CD1c-positive myeloid dendritic cell (primary cell): ENCODE results near the gene CLIC4.
"Not testable (repeated sequence)": the region's sequence is repeated elsewhere in the genome, so short reads cannot be mapped to it uniquely, and the experiment has no call there.

Source experiments
- DNase-seq: peaks from one replicate; pipeline ENCODE4 v3.0.0-alpha.2; 2016; ENCODE audit errors: extremely low spot score

CLIC4 gene

DNA sequence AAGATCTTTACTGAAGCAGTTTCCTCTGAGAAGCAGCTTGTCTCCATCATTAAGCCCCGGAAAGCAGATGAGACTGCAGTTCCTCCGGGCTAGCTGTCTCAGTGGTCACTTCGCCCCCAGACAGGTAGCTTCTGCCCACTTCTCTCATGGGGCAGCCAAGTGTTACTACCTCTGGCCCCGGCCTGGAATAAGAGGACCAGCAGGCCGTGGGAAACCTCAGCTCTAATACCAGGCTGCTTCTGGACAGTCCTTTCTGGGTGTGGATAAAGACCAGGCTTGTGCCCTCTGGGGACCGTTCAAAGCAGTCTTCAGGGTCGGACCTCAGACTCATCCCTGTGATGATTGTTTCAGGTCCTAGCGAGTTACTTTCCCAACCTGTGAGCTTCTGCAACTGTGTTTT lies 130.0 kb downstream of the CLIC4 start:
- no peak for DNase-seq

DNA sequence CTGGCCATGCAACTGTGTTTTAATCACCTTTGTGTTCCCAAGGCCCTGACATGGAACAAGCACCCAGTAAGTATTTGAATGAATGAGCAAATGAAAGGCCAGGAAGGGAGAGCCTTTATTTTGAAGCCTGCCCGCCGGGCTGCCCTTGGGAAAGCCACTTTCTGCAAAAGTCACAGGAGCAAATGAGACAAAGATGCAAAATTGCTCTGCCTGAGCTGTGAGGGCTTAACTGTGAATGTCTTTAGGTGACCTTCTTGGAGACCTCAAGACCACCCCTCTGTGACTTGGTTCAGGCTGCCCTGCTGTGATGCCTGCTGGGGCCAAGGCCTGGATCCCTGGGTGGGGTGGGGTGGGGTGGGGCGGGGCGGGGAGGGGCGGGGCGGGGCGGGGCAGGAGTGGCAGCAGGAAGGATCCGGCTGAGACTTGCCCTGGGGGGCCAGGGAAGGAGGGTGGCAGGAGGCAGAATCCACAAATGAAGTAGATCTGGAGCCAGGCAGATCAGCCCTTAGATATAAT lies 130.8 kb downstream of the CLIC4 start:
- DNase-seq = no peak

DNA sequence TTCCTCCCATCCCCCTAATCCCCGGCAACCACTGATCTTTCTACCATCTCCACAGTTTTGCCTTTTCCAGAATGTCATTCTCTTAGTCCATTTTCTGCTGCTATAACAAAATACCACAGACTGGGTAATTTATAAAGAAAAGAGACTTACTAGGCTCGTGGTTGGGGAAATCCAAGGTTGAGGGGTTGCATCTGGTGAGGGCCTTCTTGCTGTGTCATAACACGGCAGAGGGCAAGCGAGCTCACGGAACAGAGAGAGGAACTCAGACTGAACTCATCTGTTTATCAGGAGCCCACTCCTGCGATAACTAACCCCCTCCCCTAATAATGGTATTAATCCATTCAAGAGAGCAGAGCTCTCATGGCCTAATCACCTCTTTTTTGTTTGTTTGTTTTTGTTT lies 132.8 kb downstream of the CLIC4 start:
- no peak for DNase-seq

DNA sequence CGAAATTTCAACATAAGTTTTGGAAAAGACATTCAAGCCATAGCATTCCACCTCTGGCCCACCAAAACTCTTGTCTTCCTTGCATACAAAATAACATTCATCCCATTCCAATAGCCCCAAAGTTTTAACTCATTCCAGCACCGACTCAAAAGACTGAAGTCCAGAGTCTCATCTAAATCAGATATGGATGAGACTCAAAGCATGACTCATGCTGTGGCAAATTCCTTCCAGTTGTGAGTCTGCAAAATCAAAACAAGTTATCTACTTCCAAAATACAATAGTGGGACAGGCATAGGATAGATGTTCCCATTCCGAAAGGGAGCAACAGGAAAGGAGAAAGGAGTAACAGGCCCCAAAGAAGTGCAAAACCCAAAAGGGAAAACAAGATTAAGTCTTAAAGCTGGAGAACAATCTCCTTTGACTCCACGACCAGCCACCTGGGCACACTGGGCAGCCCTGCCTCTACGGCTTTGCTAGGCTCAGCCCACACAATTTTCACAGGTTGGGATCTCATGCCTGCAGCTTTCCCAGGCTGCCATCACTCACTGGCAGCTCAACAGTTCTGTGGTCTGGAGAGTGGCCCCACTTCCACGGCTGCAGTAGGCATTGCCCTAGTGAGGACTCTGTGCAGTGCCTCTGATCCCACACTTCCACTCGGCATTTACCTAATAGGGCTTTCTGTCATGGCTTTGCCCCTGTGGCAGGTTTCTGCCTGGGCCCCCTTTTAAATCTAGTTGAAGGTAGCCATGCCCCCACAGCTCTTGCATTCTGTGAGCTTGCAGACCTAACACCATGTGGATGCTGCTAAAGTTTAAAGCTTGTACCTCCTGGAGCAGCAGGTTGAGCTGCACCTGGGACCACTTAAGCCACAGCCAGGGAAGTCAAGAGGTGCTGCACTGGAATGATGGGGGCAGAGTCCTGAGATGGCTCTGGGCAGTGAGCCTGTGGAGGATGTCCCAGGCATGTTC lies 133.8 kb downstream of the CLIC4 start:
- no peak for DNase-seq

DNA sequence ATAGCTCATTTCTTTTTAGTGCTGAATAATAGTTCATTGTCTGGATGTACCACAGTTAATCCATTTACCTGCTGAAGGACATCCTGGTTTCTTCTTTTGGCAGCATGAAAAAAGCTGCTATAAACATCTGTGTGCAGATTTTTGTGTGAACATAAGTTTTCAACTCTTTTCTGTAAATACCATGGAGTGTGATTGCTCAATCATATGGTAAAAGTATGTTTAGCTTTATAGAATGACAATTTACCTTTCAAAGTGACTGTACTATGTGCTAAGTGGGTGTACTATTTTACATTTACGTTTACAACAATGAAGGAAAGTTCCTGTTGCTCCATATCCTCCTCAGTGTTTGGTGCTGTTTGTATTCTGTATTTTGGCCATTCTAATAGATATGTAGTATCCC lies 135.8 kb downstream of the CLIC4 start:
- DNase-seq = no peak

DNA sequence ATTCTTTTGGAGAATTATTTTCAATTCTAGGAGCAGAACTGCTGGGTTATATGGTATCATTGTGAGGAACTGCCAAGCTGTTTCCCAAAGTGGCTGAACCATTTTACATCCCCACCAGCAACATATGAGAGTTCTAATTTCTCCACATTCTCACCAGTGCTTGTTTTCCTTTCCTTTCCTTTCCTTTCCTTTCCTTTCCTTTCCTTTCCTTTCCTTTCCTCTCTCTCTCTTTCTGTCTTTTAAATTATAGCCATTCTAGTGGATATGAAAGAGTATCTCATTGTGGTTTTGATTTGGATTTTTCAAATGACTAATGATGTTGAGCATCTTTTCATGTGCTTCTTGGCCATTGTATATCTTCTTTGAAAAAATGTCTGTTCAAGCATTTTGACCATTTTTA lies 139.5 kb downstream of the CLIC4 start:
- no peak for DNase-seq

DNA sequence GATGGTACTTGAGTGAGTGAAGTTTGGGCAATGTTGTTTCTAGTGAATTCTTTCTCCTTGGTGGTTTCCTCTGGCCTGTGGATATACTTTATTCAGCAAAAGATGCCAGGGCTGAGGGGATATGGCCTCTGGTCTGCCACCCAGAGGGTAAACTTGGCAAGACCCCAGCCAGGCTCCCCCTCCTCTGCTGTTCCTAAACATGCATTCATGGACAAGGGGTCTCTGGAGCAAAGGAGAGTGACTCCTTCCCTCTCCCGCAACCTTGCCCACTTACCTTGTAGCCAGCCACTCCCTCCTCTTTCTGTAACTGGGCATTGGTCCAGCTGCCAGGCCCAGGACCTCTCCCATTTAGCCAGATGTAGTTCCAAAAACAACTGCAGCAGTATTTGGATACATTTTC lies 141.0 kb downstream of the CLIC4 start:
- DNase-seq = no peak

DNA sequence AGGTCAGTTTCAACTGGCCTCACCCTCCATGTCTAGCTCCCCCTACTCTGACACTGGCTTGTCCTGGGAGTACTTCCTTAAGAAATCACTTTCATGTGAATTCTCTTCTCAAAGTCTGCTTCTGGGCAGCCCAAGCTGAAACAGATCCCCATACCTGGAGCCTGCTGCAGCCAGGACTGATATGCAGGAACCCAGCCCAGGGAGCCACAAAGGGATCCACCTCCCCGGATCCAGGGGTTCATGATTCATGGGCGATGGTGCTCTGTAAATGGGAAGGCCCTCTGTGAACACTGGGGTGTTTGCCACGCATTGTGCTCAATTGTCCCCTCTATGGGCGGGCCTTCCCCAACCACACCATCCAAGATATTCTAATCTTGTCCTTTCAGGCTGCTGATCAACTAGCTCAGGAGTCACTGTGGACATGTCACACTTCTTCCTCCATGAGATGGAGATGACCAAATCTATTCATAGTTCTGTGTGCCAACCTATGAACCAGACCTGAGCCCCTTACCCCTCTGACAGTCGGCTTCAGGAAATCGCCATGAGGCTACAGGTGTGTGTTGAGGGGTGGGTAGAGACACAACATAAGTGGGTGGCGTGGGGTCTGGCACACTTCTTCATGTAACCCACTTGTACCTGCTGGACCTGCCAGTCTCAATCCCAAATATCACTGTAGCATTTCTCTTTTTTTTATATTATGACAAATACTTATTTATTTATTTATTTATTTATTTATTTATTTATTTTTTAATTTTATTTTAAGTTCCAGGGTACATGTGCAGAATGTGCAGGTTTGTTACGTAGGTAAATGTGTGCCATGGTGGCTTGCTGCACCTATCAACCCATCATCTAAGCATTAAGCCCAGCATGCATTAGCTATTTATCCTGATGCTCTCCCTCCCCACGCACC lies 143.1 kb downstream of the CLIC4 start:
- no peak for DNase-seq

DNA sequence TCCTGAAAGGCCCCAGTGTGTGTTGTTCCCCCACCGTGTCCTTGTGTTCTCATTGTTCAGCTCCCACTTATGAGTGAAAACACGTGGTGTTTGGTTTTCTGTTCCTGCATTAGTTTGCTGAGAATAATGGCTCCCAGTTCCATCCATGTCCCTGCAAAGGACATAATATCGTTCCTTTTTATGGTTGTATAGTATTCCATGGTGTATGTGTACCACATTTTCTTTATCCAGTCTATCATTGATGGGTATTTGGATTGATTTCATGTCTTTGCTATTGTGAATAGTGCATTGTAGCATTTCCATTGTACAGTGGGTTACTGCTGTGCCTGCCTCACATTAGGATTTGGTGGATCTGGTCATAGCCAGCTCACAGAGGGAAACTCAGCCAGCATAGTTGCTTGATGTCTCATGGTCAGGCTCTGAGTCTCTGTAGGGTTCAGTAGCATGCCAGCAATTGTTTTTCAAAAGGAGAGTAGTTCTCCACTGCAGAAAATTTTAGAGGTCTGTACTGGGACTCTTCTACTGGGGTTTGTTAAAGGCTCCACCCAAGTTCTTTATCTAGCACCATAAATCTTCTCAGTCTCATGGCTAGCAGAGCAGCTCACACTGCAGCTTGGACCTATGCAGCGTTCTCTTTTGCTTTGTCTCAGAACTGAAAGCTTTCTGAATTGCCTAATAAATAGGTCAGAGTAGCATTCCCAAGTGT lies 143.9 kb downstream of the CLIC4 start:
- DNase-seq = no peak

DNA sequence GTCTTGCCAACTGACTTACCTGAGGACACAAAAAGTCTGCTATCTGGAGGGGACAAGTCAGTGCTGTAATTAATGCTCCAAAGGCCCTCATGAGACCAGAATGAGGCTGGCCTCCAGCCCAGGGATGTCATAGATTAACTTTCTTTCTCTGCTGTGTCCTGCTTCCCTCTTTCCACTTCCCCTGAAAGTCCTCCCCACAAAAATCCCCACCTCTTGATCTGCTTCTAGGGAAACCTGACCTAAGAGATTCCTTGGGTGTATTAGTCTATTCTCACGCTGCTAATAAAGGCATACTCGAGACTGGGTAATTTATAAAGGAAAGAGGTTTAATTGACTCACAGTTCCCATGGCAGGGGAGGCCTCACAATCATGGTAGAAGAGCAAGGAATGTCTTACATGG lies 145.6 kb downstream of the CLIC4 start:
- DNase-seq = no peak

DNA sequence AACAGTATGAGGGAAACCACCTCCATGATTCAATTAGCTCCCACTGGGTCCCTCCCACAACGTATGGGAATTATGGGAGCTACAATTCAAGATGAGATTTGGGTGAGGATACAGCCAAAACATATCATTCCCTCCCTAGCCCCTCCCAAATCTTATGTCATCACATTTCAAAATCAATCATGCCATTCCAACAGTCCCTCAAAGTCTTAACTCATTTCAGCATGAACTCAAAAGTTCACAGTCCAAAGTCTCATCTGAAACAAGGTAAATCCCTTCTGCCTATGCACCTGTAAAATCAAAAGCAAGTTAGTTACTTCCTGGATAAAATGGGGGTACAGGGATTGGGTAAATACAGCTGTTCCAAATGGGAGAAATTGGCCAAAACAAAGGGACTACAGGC lies 146.1 kb downstream of the CLIC4 start:
- DNase-seq = not testable (repeated sequence)

DNA sequence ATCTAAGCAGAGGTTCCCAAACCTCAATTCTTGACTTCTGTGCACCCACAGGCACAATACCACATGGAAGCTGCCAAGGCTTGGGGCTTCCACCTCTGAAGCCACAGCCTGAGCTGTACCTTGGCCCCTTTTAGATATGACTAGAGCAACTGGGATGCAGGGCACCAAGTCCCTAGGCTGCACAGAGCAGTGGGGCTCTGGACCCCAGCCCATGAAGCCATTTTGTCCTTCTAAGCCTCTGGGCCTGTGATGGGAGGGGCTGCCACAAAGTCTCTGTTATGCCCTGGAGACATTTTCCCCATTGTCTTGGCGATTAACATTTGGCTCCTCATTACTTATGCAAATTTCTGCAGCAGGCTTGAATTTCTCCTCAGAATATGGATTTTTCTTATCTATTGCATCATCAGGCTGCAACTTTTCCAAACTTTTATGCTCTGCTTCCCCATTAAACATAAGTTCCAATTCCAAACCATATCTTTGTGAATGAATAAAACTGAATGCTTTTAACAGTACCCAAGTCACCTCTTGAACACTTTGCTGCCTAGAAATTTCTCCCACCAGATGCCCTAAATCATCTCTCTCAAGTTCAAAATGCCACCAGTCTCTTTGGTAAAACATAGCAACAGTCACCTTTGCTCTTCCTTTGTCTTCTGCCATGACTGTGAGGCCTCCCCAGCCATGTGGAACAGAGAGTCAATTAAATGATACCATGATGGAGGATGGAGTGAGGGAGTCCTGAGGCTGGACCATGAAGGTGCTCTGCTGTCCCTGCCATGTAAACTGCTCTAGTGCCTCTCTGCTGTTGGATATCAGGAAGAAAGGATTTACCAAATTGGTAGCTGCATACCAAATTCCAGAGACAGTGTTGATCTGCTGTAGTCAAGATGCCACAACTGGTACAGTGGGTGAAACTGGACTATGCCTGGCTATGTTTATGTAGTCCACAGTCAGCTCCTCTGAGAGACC lies 147.2 kb downstream of the CLIC4 start:
- no peak for DNase-seq

DNA sequence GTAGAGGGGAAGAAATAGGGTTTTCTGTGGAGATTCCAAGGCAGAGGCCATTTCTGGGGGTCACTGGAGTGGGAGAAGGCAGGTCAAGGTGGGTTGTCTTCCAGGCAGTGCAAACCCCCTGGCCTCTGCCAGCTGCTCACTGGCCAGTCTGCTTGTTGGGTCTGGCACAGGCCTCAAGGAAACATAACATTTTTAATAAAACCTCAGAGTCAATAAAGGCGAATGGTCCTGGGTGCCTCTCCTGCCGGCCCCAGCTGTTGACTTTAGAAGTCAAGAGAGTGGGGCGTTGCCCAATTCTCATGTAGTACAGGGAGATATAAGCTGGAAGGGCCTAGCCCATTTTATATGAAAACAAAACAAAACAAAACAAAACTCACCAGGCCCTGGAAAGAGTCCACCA lies 148.2 kb downstream of the CLIC4 start:
- DNase-seq = no peak
